HG02840 (cell line): ENCODE results near the gene PPP1R14C.

Source experiments
- ATAC-seq: cut with Tn5 transposase; IDR thresholded peaks from one replicate; pipeline ENCODE4 v1.9.1; 2021; ENCODE audit warnings: mild to moderate bottlenecking, moderate library complexity, moderate number of reproducible peaks; ENCODE audit not compliant: unreplicated experiment, low FRiP score

PPP1R14C gene

DNA sequence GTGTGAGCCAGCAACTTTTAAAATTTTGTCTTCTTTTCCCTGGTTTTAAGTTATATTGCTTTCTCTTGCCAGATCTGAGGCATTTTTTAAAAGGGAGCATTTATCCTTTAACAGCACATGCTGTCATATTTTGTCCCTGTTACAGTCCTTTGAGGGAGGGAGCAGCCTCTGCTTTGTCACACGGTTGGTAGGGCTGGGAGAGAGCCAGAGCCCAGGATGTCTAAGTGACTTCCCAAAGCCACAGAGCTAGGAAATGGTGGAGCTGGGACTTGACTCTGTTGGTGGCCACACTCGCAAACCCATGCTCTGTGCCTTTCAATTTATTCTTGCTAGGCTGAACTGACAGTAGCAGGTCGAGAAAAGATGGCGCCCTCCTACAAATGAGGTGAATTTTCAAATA is 145.6 kb downstream of the PPP1R14C start:
- no peak for ATAC-seq

DNA sequence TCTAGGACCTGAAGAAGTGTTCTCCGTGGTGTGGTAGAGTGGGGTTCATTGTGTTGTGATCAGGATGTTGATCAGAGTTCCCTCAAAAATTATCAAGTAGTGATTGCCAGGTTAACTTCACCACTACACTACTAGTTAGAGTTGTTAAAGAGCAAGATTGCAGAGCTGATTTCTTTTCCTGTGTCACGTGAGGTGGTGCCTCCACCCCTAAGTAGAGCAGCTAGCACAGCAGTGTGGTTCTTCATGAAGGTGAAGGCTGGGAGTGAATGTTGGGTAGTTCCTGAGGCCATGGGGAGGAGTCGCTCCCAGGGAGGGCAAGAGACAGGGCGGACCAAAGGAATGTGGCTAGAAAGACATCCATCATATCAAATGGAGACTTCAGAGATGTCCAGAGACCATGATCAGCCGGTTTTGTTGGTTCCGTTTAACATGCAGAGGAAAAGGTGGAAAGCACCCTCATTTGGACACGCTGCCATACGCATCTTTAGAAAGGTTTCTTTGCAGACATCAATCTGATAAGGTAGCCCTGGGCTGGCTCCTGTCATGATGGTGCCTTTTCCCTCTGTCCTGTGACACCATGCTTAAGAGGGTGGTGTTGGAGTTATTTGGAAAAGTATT is 146.7 kb downstream of the PPP1R14C start:
- ATAC-seq = no peak

DNA sequence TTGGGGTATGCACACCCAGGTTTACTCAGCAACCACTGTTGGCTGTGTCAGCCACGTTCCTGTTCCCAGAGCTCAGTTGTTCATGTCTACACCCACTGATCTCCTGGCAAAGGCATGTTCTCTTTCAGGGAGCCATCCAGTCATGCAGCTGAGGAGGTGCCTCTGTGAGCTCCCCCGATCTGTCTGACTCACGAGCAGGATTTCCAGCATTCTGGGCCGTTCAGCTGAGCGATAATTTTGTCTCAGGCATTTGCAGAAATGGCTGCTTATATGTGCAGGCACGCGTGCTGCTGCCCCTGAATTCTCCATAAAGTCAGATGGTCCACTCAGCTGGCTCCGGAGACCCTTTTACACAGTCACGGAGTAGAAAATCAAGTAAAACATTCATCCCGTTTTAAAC is 147.6 kb downstream of the PPP1R14C start:
- no peak for ATAC-seq

DNA sequence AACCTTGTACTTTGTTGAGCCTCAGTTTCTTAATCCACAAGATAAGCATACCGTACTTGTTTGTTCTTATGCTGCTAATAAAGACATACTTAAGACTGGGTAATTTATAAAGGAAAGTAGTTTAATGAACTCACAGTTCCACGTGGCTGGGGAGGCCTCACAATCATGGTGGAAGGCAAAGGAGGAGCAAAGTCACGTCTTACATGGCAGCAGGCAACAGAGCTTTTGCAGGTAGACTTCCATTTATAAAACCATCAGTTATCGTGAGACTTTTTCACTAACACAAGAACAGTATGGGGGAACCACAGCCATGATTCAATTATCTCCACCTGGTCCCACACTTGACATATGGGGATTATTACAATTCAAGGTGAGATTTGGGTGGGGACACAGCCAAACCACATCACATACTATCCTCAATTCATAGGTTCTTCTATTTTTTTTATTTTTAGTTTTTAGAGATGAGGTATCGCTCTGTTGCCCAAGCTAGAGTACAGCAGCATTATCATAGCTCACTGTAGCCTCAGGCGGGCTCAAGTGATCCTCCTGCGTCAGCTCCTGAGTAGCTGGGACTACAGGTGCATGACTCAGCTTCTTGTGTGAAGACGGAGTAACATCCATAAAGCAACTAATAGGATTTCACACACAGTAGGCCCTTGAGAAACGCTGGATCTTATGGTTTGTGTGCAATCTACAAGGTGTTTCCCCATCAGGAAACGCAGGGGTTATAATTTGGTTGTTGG is 149.3 kb downstream of the PPP1R14C start:
- no peak for ATAC-seq

DNA sequence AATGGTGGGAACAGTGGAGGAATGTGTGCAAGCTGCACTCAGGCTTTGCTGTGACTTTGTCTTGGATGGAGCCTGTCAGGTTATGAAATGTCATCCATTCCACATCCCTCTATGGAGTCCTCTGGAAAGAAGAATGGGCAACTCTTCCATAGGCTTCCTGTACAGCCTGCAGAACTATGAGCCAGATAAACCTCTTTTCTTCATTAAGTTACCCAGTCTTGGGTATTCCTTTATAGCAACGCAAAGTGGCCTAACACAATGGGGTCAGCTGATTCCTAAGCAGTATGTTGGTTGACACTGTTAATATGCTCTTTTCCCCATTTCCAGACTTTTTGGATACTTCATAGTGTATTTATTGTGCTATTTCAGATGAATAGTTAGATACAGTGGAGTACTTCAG is 150.2 kb downstream of the PPP1R14C start:
- no peak for ATAC-seq

DNA sequence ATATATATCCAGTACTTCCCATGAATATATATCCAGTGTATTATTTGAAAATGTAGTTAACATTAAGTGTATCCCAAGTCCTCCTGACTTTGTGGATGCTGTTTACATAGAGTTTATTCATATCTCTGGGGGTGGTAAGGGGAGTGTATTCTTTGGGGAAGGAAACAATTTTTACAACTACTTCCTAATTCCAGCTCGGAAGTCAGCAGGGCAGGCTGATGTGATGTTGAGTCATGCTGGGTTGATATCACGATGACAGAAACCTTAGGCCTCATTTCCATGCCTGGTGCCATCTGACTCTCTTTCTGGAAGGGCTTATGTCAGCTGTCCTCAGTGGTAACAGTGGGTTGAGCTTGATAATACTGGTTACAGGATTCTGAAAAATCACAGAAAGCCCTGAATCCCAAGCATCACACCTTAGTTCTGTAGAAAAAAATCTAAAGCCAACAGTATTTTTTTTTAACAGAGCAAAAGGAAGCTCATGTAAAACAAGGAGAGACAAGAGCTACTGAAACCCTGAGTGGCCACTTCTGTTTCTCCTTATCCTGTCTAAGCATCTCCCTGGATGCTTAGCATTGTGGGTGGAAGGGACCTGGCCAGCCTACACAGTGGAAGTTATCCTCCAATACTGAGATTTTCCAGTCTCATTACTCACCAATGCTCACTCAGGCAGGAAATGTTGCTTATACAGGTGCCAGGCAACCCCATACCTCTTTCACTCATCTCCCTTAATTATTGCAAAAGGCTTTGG is 150.8 kb downstream of the PPP1R14C start:
- ATAC-seq = no peak

DNA sequence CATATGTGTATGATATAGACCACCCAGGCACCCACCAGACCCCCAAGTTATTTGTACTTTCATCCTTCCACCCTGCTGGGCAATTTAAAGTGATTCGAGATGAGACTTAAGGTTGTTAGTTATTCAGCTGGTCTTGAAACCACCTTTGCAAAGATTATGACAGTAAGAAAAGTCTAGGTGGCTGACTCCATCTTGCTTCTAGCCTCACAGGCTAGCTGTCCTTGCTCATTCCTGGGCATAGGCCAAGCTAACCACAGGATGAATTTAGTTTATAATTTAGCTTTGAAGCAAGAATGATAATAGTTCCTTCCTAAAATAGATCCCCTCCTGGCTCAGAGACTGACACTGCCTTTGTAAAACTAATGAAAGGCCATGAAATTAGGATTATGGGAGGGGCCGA is 154.0 kb downstream of the PPP1R14C start:
- ATAC-seq = no peak

DNA sequence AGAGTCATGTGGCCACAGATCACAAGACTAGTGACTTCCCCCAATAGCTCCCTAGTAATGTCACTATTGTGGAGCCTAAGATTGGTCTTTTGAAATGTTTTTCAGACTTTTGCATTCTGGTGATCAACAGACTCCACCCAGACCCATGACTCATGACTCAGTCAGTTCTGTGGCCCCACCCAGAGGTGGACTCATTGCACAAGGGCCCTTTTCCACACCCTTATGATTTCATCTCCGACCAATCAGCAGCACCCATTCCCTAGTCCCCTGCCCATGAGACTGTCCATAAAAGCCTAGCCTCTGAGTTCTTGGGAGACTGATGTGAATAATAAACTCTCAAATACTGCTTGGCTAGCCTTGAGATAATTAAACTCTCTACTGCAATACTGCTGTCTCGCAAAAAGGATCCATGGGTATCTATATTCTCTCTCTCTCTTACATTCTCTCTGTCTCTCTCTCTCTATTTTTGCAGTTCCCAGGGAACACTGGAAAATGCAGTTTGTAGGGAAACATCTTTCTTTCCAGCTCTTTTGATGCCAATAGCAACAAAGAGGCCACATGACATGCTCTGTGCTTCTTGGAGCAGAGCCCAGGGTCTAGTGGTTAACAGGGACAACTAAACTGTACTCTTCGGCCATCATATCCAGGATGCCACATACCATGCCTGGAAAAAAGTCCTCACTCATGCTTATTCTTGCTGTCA is 154.6 kb downstream of the PPP1R14C start:
- no peak for ATAC-seq

DNA sequence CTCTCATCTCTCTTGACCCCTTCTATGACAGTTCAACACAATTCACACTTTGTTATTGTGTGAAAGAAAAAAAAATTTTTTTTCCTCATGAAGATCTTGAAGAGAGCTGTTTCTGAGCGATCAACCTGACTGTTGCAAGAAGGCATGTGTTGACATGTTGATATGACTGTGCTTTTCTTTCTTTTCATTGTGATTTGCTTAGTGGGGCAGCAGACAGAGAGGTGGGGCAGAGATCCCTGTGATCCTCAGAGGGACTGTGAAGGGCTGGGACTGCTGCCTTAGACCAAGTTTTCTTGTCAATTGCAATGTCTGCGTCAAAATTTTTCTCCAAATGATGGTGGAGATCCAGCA is 155.2 kb downstream of the PPP1R14C start:
- ATAC-seq = no peak

DNA sequence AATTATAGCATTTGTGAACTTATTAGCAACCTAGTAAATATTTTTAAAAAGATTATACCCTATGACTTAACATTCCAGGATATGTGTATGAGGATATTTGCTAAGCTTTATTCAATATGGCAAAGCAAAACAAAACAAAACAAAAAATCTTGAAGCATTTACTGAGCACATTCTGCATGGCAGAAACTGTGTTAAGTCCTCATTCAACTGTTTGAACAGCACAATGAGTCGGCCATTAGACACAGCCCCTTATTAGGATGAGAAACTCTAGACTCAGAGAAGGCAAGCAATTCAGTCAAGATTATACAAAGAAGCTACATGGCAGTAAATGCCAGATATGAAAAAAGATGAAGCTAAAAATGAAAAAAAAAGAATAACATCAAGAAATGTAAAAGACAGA is 155.8 kb downstream of the PPP1R14C start:
- no peak for ATAC-seq
